ENCODE data around the gene YRDC.

The YRDC gene

DNA sequence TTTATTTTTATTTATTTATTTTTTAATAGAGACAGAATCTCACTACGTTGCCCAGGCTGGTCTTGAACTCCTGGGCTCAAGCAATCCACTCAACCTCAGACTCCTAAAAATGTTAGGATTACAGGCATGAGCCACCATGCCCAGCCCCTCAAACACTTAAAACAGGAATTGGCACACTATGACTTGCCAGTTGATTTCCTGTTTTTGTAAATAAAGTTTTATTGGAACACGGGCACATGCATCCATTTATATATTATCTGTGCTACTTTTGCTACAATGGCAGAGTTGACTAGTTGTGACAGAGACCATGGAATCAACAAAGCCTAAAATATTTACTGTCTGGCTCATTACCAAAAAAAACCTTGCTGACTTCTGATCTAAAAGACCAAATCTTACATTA is 16.0 kb upstream of the YRDC start:
- Histone ChIP-seq H3K9ac (ENCODE audit: low read length in 5 of 5) (no peak overlapping the region), H3K27me3 (ENCODE audit: control insufficient read depth in 5 of 5, insufficient read depth in 4 of 5, low read length in 5 of 5) (no peaks in the 10 kb centered on the region), H3K4me3 (ENCODE audit: low read depth in 1 of 5, low read length in 5 of 5) (no peak overlapping the region), H3K27ac (ENCODE audit: low read depth, low read length) (no peak overlapping the region), H3K4me1 (ENCODE audit: control insufficient read depth in 5 of 5, insufficient read depth in 5 of 5, low read length in 5 of 5) (peaks cover 0 to 3% (median 0%) of the 10 kb centered on the region in 5 donors), H3K36me3 (ENCODE audit: control insufficient read depth in 5 of 5, insufficient read depth in 5 of 5, low read length in 5 of 5) (peaks cover 13 to 66% (median 41%) of the 10 kb centered on the region in 5 donors), H3K9me3 (ENCODE audit: control insufficient read depth in 5 of 5, low read length in 5 of 5) (no peaks in the 10 kb centered on the region)

DNA sequence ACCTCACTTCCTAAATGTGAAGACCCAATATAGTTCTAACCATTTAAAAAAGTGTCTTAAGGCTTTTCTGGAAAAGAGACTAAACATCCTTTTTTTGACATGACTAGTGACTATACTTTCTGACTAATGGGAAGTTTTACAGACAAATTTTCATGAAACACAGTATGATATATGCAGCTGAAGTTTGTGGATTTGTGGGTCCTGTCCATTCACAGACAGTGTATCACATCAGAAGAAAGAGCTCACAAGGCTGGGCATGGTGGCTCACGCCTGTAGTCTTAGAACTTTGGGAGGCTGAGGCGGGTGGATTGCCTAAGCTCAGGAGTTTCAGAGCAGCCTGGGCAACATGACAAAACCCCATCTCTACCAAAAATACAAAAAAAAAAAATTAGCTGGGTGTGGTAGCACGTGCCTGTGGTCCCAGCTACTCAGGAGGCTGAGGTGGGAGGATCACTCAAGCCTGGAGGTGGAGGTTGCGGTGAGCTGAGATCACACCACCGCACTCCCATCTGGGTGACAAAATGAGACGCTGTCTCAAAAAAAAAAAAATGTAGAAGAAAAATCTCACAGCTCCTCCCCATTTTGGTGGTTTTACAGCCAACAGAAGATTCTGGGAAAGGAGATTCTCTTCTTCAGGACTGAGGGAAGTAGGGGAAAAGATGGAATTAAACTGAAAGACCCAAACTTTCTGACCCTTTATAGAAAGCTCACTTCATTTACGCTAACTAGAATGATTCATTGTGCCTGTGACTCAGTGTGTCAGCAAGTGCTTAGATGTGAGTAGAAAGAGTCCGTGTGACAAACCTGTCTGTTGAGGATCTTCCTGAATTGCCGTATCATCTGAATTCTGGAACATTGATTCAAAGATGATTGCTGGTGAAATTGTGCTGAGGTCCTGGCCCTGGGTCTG is 15.2 kb upstream of the YRDC start:
- Histone ChIP-seq H3K27ac (ENCODE audit: low read depth, low read length) (no peak overlapping the region), H3K4me3 (ENCODE audit: low read depth in 1 of 5, low read length in 5 of 5) (no peak overlapping the region), H3K27me3 (ENCODE audit: control insufficient read depth in 5 of 5, insufficient read depth in 4 of 5, low read length in 5 of 5) (no peaks in the 10 kb centered on the region), H3K9me3 (ENCODE audit: control insufficient read depth in 5 of 5, low read length in 5 of 5) (no peaks in the 10 kb centered on the region), H3K4me1 (ENCODE audit: control insufficient read depth in 5 of 5, insufficient read depth in 5 of 5, low read length in 5 of 5) (peaks cover 0 to 3% (median 0%) of the 10 kb centered on the region in 5 donors), H3K9ac (ENCODE audit: low read length in 5 of 5) (no peak overlapping the region), H3K36me3 (ENCODE audit: control insufficient read depth in 5 of 5, insufficient read depth in 5 of 5, low read length in 5 of 5) (peaks cover 13 to 63% (median 37%) of the 10 kb centered on the region in 5 donors)

DNA sequence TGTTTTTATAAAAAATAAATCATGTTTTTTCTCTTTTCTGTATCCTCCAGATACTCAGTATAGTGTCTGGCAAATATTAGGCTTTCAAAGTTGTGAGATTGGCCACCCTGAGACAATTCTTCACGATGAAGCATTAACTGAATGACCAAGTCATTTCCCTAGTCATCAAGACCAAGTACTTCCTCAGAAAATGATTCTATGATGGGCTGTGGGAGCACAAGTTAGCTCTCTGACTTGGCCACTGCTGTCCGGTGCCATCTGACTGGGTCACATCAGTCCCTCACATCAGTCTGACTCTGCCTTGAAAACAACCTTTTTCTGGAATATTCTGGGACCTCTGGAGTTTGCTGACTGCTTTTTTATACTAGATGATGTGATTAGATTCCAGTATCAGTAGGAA is 13.5 kb upstream of the YRDC start:
- Histone ChIP-seq H3K27me3 (ENCODE audit: control insufficient read depth in 5 of 5, insufficient read depth in 4 of 5, low read length in 5 of 5) (no peaks in the 10 kb centered on the region), H3K36me3 (ENCODE audit: control insufficient read depth in 5 of 5, insufficient read depth in 5 of 5, low read length in 5 of 5) (peaks cover 13 to 73% (median 42%) of the 10 kb centered on the region in 5 donors), H3K9ac (ENCODE audit: low read length in 5 of 5) (no peak overlapping the region), H3K27ac (ENCODE audit: low read depth, low read length) (no peak overlapping the region), H3K9me3 (ENCODE audit: control insufficient read depth in 5 of 5, low read length in 5 of 5) (no peaks in the 10 kb centered on the region), H3K4me1 (ENCODE audit: control insufficient read depth in 5 of 5, insufficient read depth in 5 of 5, low read length in 5 of 5) (peaks cover 0 to 9% (median 3%) of the 10 kb centered on the region in 5 donors), H3K4me3 (ENCODE audit: low read depth in 1 of 5, low read length in 5 of 5) (no peak overlapping the region)

DNA sequence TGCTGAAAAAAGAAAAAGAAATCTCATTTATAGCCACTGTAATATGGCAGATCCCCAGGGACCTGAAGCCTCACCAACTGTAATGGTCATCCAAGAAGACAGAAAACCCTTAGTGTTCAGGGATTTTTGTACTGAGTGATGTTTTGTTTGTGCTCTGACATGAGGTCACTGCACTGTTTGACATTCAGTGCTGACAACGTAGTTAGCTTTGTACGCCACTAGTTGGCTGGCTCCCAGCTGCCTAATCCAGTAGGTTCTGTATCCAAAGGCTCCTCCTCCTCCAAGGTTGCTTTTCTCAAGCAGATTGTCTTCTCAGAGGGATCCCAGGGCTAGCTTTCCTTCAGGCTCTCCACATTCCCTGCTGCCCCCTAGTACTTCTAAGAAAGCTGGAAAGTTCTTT is 9.5 kb upstream of the YRDC start:
- Histone ChIP-seq H3K36me3 (ENCODE audit: control insufficient read depth in 5 of 5, insufficient read depth in 5 of 5, low read length in 5 of 5) (peaks cover 8 to 72% (median 46%) of the 10 kb centered on the region in 5 donors), H3K27me3 (ENCODE audit: control insufficient read depth in 5 of 5, insufficient read depth in 4 of 5, low read length in 5 of 5) (no peaks in the 10 kb centered on the region), H3K4me3 (ENCODE audit: low read depth in 1 of 5, low read length in 5 of 5) (no peak overlapping the region), H3K9ac (ENCODE audit: low read length in 5 of 5) (no peak overlapping the region), H3K27ac (ENCODE audit: low read depth, low read length) (no peak overlapping the region), H3K4me1 (ENCODE audit: control insufficient read depth in 5 of 5, insufficient read depth in 5 of 5, low read length in 5 of 5) (peaks cover 8 to 25% (median 20%) of the 10 kb centered on the region in 5 donors), H3K9me3 (ENCODE audit: control insufficient read depth in 5 of 5, low read length in 5 of 5) (no peaks in the 10 kb centered on the region)

DNA sequence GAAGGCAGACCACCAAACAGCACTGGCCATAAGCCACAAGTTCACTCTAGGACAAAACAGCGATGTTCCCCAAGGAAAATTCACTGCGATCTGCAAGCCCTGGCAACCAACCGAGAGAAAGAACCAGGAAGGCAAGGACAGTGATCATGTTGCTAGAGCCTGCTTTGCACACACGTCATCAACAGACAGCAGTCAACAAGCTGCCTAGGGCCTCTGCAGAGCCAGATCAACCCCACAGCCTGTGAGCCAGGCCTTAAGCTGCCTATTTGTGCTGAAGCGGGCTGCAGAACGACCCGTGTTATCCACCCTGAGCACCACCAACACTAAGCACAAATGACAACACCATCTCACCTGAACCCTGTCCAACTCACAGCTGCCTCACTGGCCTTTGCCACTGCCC is 6.2 kb upstream of the YRDC start:
- H3K4me1 ChIP-seq (ENCODE audit: control insufficient read depth in 5 of 5, insufficient read depth in 5 of 5, low read length in 5 of 5) = peaks cover 14 to 47% (median 37%) of the 10 kb centered on the region in 5 donors
- H3K9ac ChIP-seq (ENCODE audit: low read length in 5 of 5) = no peak overlapping the region
- no peak overlapping the region for H3K27ac ChIP-seq (ENCODE audit: low read depth, low read length)
- no peaks in the 10 kb centered on the region for H3K9me3 ChIP-seq (ENCODE audit: control insufficient read depth in 5 of 5, low read length in 5 of 5)
- no peaks in the 10 kb centered on the region for H3K27me3 ChIP-seq (ENCODE audit: control insufficient read depth in 5 of 5, insufficient read depth in 4 of 5, low read length in 5 of 5)
- H3K36me3 ChIP-seq (ENCODE audit: control insufficient read depth in 5 of 5, insufficient read depth in 5 of 5, low read length in 5 of 5) = peaks cover 0 to 45% (median 25%) of the 10 kb centered on the region in 5 donors
- no peak overlapping the region for H3K4me3 ChIP-seq (ENCODE audit: low read depth in 1 of 5, low read length in 5 of 5)

DNA sequence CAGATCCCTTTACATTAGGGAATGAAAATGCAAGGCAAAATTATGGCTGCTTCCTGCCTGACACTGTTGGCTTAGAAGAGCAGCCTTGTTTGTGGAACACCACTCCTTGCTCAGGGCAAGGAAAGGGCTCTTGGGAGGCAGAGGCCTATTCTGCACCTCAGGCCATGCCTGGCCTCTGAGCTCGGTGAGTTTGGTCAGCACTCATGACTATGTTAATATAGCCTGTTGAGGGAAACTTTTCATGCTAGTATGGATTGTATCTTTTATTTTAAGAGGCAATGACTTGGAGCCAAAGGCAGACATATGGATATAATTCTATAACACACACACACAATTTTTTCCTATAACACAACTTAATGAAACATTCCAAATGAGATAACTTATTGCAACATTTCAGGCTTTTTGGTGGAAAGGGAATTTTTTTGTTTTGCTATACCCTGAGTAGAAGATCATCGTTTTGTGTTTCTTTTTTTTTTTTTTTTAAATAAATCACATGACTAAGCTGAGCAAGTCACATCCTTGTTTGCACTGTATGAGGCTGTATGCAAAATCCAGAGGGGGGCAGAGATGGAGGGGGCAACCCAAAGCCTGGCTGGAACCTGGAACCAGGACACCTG is 5.6 kb upstream of the YRDC start:
- H3K36me3 ChIP-seq (ENCODE audit: control insufficient read depth in 5 of 5, insufficient read depth in 5 of 5, low read length in 5 of 5) = peaks cover 0 to 40% (median 25%) of the 10 kb centered on the region in 5 donors
- peaks cover 16 to 53% (median 43%) of the 10 kb centered on the region in 5 donors for H3K4me1 ChIP-seq (ENCODE audit: control insufficient read depth in 5 of 5, insufficient read depth in 5 of 5, low read length in 5 of 5)
- no peaks in the 10 kb centered on the region for H3K27me3 ChIP-seq (ENCODE audit: control insufficient read depth in 5 of 5, insufficient read depth in 4 of 5, low read length in 5 of 5)
- no peak overlapping the region for H3K4me3 ChIP-seq (ENCODE audit: low read depth in 1 of 5, low read length in 5 of 5)
- H3K9ac ChIP-seq (ENCODE audit: low read length in 5 of 5) = no peak overlapping the region
- H3K27ac ChIP-seq (ENCODE audit: low read depth, low read length) = no peak overlapping the region
- H3K9me3 ChIP-seq (ENCODE audit: control insufficient read depth in 5 of 5, low read length in 5 of 5) = no peaks in the 10 kb centered on the region

DNA sequence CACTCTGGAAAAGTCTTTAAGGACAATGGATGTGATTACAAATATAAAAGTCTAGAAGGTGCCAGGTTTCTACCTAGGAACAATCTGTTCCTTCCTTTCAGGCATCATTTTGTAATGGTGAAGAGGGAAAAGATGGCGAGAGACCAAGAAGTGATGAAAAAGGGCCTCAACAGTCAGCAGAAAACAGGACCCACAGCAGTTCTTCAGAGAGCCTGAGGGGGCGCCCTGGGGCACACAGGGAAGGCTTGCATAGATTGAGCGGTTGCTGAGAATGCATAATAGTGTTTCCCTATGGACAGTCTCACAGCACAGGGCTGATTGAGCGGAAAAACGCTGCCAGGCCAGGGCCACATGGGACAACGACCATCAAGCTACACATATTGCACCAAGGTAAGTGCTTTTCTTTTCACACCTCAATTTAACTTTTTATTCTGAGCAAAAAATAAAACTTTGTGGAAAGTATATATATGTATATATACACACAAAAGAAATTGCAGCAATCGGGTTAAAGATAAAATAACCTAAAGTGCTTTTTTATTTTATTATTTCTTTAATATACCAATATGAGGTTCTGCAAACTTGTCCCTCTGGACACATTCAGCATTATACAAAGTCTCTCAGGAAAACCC is 3.1 kb upstream of the YRDC start:
- Histone ChIP-seq H3K9me3 (ENCODE audit: control insufficient read depth in 5 of 5, low read length in 5 of 5) (no peaks in the 10 kb centered on the region), H3K9ac (ENCODE audit: low read length in 5 of 5) (no peak overlapping the region), H3K4me1 (ENCODE audit: control insufficient read depth in 5 of 5, insufficient read depth in 5 of 5, low read length in 5 of 5) (peaks cover 25 to 57% (median 53%) of the 10 kb centered on the region in 5 donors), H3K27me3 (ENCODE audit: control insufficient read depth in 5 of 5, insufficient read depth in 4 of 5, low read length in 5 of 5) (no peaks in the 10 kb centered on the region), H3K4me3 (ENCODE audit: low read depth in 1 of 5, low read length in 5 of 5) (no peak overlapping the region), H3K27ac (ENCODE audit: low read depth, low read length) (peak overlapping the region; percentile 7), H3K36me3 (ENCODE audit: control insufficient read depth in 5 of 5, insufficient read depth in 5 of 5, low read length in 5 of 5) (peaks cover 0 to 28% (median 19%) of the 10 kb centered on the region in 5 donors)

DNA sequence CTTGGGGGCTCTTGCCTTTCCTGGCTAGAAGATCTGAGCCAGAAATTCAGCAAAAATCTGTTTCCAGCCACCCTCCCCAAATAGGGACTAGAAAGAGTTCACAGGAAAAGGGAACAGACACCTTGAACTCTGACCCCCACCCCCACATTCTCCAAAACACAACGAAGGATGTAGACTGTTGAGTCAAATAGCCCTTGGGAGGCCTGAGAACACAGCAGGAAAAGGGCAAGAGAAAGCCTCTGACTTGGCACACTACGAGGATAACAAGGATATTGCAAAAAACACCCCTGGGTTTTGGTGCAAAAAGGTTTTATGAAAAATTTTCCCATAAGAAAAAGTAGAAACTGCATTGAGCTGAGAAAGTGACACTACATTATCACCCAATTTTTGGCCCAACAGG is 1.9 kb upstream of the YRDC start:
- Histone ChIP-seq H3K4me3 (ENCODE audit: low read depth in 1 of 5, low read length in 5 of 5) (no peak overlapping the region), H3K9me3 (ENCODE audit: control insufficient read depth in 5 of 5, low read length in 5 of 5) (no peaks in the 10 kb centered on the region), H3K27me3 (ENCODE audit: control insufficient read depth in 5 of 5, insufficient read depth in 4 of 5, low read length in 5 of 5) (no peaks in the 10 kb centered on the region), H3K4me1 (ENCODE audit: control insufficient read depth in 5 of 5, insufficient read depth in 5 of 5, low read length in 5 of 5) (peaks cover 22 to 57% (median 53%) of the 10 kb centered on the region in 5 donors), H3K9ac (ENCODE audit: low read length in 5 of 5) (no peak overlapping the region), H3K27ac (ENCODE audit: low read depth, low read length) (peak overlapping the region; percentile 84), H3K36me3 (ENCODE audit: control insufficient read depth in 5 of 5, insufficient read depth in 5 of 5, low read length in 5 of 5) (peaks cover 3 to 28% (median 15%) of the 10 kb centered on the region in 5 donors)

DNA sequence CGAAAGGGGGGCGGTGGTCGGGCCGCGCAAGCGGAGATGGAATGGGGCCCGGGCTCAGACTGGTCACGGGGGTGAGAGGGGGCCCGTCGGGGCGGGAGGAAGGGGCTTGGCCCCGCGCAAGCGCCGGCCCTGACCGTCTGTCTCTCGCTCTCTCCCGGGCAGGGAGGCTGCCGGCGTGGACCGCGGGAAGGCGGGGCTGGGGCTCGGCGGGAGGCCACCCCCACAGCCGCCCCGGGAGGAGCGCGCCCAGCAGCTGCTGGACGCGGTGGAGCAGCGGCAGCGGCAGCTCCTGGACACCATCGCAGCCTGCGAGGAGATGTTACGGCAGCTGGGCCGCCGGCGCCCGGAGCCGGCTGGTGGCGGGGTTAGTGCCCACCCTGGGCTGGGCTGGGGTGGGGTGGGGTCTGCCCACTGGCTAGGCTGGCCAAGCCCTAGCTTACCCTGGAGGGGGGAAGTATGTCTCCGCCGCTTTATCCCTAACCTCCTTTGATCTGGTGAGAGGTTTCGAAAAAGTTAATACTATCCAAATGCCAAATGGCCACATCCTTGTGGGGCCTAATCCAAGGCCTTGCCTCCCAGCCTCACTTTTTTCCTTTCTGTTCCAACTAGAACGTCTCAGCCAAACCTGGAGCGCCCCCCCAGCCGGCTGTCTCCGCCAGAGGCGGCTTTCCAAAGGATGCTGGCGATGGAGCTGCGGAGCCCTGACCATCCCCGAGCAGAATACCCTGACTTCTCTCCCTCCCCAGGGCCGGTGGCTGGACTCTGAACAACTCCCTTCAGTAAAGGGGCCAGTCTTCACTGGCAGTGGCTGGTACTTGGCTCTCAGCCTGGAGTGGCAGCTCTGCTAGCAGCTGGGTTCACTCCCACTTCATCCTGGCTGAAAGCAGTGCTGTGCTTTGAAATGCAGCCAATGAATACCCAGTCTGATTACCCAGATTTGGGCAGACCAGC is 636 bp upstream of the YRDC start:
- H3K4me3 ChIP-seq (ENCODE audit: low read depth in 1 of 5, low read length in 5 of 5) = peak overlapping the region; percentile 56 to 84 (median 83)
- H3K9ac ChIP-seq (ENCODE audit: low read length in 5 of 5) = peak overlapping the region; percentile 38 to 88 (median 76)
- H3K27ac ChIP-seq (ENCODE audit: low read depth, low read length) = peak overlapping the region; percentile 84
- no peaks in the 10 kb centered on the region for H3K27me3 ChIP-seq (ENCODE audit: control insufficient read depth in 5 of 5, insufficient read depth in 4 of 5, low read length in 5 of 5)
- peaks cover 17 to 46% (median 43%) of the 10 kb centered on the region in 5 donors for H3K4me1 ChIP-seq (ENCODE audit: control insufficient read depth in 5 of 5, insufficient read depth in 5 of 5, low read length in 5 of 5)
- H3K36me3 ChIP-seq (ENCODE audit: control insufficient read depth in 5 of 5, insufficient read depth in 5 of 5, low read length in 5 of 5) = peaks cover 8 to 32% (median 25%) of the 10 kb centered on the region in 5 donors
- no peaks in the 10 kb centered on the region for H3K9me3 ChIP-seq (ENCODE audit: control insufficient read depth in 5 of 5, low read length in 5 of 5)
